HepG2 (cell line): ENCODE measurements around the gene NRN1L. TPM values are rescaled to one million over a fixed set of nuclear protein-coding genes. Genes with fewer than 3 reads are reported as not detected.

Experiments used
- AGO2 ChIP-seq: fragments of 200-400 bp; formaldehyde crosslinking; optimal IDR thresholded peaks from 2 replicates; pipeline ENCODE3; 2017; ENCODE audit warnings: mild to moderate bottlenecking, low read depth, low read length, moderate library complexity
- CREBL2 ChIP-seq: sonication (generic); formaldehyde crosslinking; IDR thresholded peaks from 2 replicates; pipeline ENCODE4 v1.8.1; 2023; ENCODE audit warnings: missing genetic modification reagents, mild to moderate bottlenecking, borderline replicate concordance
- EP300 ChIP-seq, 3 experiments: sonication (generic) in 1 of 3; formaldehyde crosslinking in 1 of 3; IDR thresholded peaks; 2 replicates each; pipeline versions ENCODE4 v1.5.1 to v1.6.1; 2011 to 2020; ENCODE audit warnings: low read depth in 2 of 3, low read length in 2 of 3, borderline replicate concordance in 1 of 3, improper control_type of control experiment in 1 of 3, mild to moderate bottlenecking in 1 of 3, missing genetic modification reagents in 1 of 3, moderate library complexity in 1 of 3
- FOXO1 ChIP-seq: sonication (generic); formaldehyde crosslinking; IDR thresholded peaks from 2 replicates; pipeline ENCODE4 v1.4.0; 2020; ENCODE audit warnings: missing genetic modification reagents
- HNF4G ChIP-seq, 2 experiments: sonication (generic) in 1 of 2; formaldehyde crosslinking in 1 of 2; IDR thresholded peaks; 2 replicates each; pipeline versions ENCODE4 v1.4.0 to v1.6.1; 2011 to 2020; ENCODE audit warnings: borderline replicate concordance in 2 of 2, low read depth in 2 of 2, mild to moderate bottlenecking in 2 of 2, low read length in 1 of 2, missing genetic modification reagents in 1 of 2, moderate library complexity in 1 of 2
- IRX3 ChIP-seq: sonication (generic); formaldehyde crosslinking; IDR thresholded peaks from 2 replicates; pipeline ENCODE4 v1.8.1; 2023; ENCODE audit warnings: mild to moderate bottlenecking, low read depth, missing genetic modification reagents, borderline replicate concordance
- MED8 ChIP-seq: sonication (generic); formaldehyde crosslinking; IDR thresholded peaks from 2 replicates; pipeline ENCODE4 v1.8.1; 2023; ENCODE audit warnings: mild to moderate bottlenecking, missing genetic modification reagents; ENCODE audit not compliant: insufficient replicate concordance
- MIER2 ChIP-seq: IDR thresholded peaks from 2 replicates; pipeline ENCODE4 v1.6.1; 2016; ENCODE audit warnings: missing biosample characterization, missing genetic modification reagents
- NR2F6 ChIP-seq, 2 experiments: IDR thresholded peaks; 2 replicates each; pipeline ENCODE4 v1.6.1; 2016; ENCODE audit warnings: antibody characterized with exemption in 1 of 2, mild to moderate bottlenecking in 1 of 2
- RFX5 ChIP-seq: IDR thresholded peaks from 2 replicates; pipeline ENCODE4 v1.6.1; 2011; ENCODE audit warnings: low read depth, low read length, improper control_type of control experiment
- SOX5 ChIP-seq: IDR thresholded peaks from 2 replicates; pipeline ENCODE4 v1.6.1; 2016; ENCODE audit warnings: borderline replicate concordance
- TMF1 ChIP-seq: sonication (generic); formaldehyde crosslinking; IDR thresholded peaks from 2 replicates; pipeline ENCODE4 v1.8.1; 2022; ENCODE audit warnings: low read depth, missing genetic modification reagents
- YY1 ChIP-seq: IDR thresholded peaks from 2 replicates; pipeline ENCODE4 v1.6.1; 2011; ENCODE audit warnings: low read length, low read depth, moderate library complexity, mild to moderate bottlenecking; ENCODE audit not compliant: insufficient read depth, insufficient replicate concordance
- ZFP36L1 ChIP-seq: sonication (generic); formaldehyde crosslinking; IDR thresholded peaks from 2 replicates; pipeline ENCODE4 v1.8.0; 2022; ENCODE audit warnings: mild to moderate bottlenecking, missing genetic modification reagents, moderate library complexity
- ZFYVE20 ChIP-seq: sonication (generic); formaldehyde crosslinking; IDR thresholded peaks from 2 replicates; pipeline ENCODE4 v1.8.0; 2023; ENCODE audit warnings: low read depth, mild to moderate bottlenecking, moderate library complexity, missing genetic modification reagents, borderline replicate concordance
- ZKSCAN5 ChIP-seq: sonication (generic); formaldehyde crosslinking; IDR thresholded peaks from 2 replicates; pipeline ENCODE4 v1.5.1; 2020; ENCODE audit warnings: mild to moderate bottlenecking, missing genetic modification reagents
- ZNF101 ChIP-seq: sonication (generic); formaldehyde crosslinking; IDR thresholded peaks from 2 replicates; pipeline ENCODE4 v1.4.0; 2020; ENCODE audit warnings: mild to moderate bottlenecking, low read depth, missing genetic modification reagents, borderline replicate concordance
- ZNF263 ChIP-seq: sonication (generic); formaldehyde crosslinking; IDR thresholded peaks from 2 replicates; pipeline ENCODE4 v1.4.0; 2020; ENCODE audit warnings: missing genetic modification reagents
- ZNF3 ChIP-seq: IDR thresholded peaks from 2 replicates; pipeline ENCODE4 v1.7.0; 2017; ENCODE audit warnings: inconsistent platforms
- ZNF670 ChIP-seq: sonication (generic); formaldehyde crosslinking; IDR thresholded peaks from 2 replicates; pipeline ENCODE4 v1.8.0; 2022; ENCODE audit warnings: mild to moderate bottlenecking, missing genetic modification reagents, borderline replicate concordance
- ZNF775 ChIP-seq: sonication (generic); formaldehyde crosslinking; IDR thresholded peaks from 2 replicates; pipeline ENCODE4 v1.4.0; 2020; ENCODE audit warnings: missing genetic modification reagents, mild to moderate bottlenecking, moderate library complexity, borderline replicate concordance
- polyA plus RNA-seq, 8 experiments: library from polyadenylated mRNA; depleted of rRNA in 3 of 8; stranded (reverse) in 7 of 8; unstranded in 1 of 8; fragments of >200 nt; fragmentation: Illumina TruSeq in 4 of 8; extraction: Trizol in 4 of 8; gene quantifications; 2 replicates each; pipeline versions ENCODE4 v1.2.1 to v1.2.3, GENCODE V29; 2011 to 2016; ENCODE audit warnings: low read depth in 4 of 8, missing spikeins in 1 of 8, mixed read lengths in 1 of 8; ENCODE audit not compliant: insufficient read depth in 1 of 8
- total RNA-seq, 5 experiments: library from RNA; depleted of rRNA; stranded (reverse); fragments of >200 nt; fragmentation: Illumina TruSeq; extraction: Trizol; gene quantifications; 2 replicates each; pipeline ENCODE4 v1.2.3, GENCODE V29; 2016; ENCODE audit warnings: low read depth in 1 of 5
- TF ChIP-seq, protein P1 (sequence below): sonication (generic); formaldehyde crosslinking; IDR thresholded peaks from 2 replicates; pipeline ENCODE4 v1.8.0; 2022; ENCODE audit warnings: missing genetic modification reagents, mild to moderate bottlenecking, inconsistent platforms, borderline replicate concordance
- TF ChIP-seq, protein P2 (sequence below): sonication (generic); formaldehyde crosslinking; IDR thresholded peaks from 2 replicates; pipeline ENCODE4 v1.4.0; 2020; ENCODE audit warnings: missing genetic modification reagents

NRN1L gene
- total and polyA plus RNA-seq, 2 of the 13 experiments (the other 11 are each of a cell fraction or from before 2014, with no cell fraction given) = 0.53 to 1.2 TPM

DNA sequence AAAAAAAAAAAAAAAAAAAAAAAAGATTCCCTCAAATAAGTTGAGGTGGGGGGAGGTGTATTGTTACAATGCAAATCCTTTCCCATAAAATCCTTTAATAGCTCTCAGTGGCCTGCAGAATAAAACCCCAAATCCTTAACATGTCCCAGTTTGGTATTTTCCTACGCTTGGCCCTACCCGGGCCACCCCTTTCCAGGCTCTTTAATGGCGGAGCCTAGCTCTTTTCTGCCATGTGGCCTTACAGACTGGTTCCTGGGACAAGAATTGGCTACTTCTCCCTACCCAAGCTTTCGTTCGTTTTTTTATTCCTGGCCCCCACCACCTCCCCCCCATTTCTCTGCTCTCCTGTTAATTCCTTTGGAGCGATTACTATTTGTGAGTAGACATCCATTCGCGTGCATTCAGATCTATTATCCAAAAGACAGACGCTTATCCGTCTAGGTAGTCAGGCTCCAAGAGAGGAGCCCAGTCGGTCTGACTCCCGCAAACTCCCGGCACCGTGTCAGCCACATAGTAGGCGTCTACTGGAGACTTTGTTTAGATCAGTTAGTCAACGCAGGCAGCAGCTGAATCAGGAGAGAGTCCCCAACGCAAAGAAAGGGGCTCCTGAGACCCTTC is 43.4 kb upstream of the NRN1L start (continued):
- TF ChIP-seq RFX5 (no peak), ZNF3 (CRISPR knock-in tag) (peak; percentile 15; the same call in 1 of the 2 replicates), HNF4G (IDR thresholded peaks at IDR 0.05; ENCODE audit: borderline replicate concordance, low read depth, low read length) (no peak), HNF4G (CRISPR knock-in tag; IDR thresholded peaks at IDR 0.05; ENCODE audit: borderline replicate concordance, low read depth) (no peak), ZNF775 (CRISPR knock-in tag) (no peak), TMF1 (CRISPR knock-in tag) (no peak), MED8 (CRISPR knock-in tag) (no peak), ZNF101 (no peak), ZFYVE20 (no peak), MIER2 (CRISPR knock-in tag) (no peak), IRX3 (CRISPR knock-in tag) (0 out of 2 replicates have a peak, but pooled peaks have one; percentile 35), FOXO1 (CRISPR knock-in tag) (no peak), AGO2 (no peak), ZFP36L1 (CRISPR knock-in tag) (no peak), ZNF263 (CRISPR knock-in tag) (no peak), ZKSCAN5 (CRISPR knock-in tag) (no peak), EP300 (IDR thresholded peaks at IDR 0.05; ENCODE audit: low read depth in 2 of 2, low read length in 2 of 2) (no peak), EP300 (CRISPR knock-in tag; IDR thresholded peaks at IDR 0.05; ENCODE audit: borderline replicate concordance) (no peak), YY1 (peak; percentile 15), ZNF670 (CRISPR knock-in tag) (0 out of 2 replicates have a peak, but pooled peaks have one; percentile 74), CREBL2 (CRISPR knock-in tag) (no peak), NR2F6 (IDR thresholded peaks at IDR 0.05) (no peak), NR2F6 (CRISPR knock-in tag; IDR thresholded peaks at IDR 0.05) (no peak), SOX5 (CRISPR knock-in tag) (no peak)
- TF ChIP-seq, protein P1, sequence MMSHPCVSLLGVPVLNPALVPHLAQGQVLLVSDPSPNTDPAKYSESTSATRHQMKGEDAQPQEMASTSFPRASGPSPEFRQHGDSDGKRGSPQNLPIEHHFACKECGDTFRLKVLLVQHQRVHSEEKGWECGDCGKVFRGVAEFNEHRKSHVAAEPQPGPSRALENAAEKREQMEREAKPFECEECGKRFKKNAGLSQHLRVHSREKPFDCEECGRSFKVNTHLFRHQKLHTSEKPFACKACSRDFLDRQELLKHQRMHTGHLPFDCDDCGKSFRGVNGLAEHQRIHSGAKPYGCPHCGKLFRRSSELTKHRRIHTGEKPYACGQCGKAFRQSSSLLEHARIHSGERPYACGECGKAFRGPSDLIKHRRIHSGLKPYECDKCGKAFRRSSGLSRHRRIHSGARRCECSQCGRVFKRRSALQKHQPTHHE (CRISPR knock-in tag) = 0 out of 2 replicates have a peak, but pooled peaks have one; percentile 1
- TF ChIP-seq, protein P2, sequence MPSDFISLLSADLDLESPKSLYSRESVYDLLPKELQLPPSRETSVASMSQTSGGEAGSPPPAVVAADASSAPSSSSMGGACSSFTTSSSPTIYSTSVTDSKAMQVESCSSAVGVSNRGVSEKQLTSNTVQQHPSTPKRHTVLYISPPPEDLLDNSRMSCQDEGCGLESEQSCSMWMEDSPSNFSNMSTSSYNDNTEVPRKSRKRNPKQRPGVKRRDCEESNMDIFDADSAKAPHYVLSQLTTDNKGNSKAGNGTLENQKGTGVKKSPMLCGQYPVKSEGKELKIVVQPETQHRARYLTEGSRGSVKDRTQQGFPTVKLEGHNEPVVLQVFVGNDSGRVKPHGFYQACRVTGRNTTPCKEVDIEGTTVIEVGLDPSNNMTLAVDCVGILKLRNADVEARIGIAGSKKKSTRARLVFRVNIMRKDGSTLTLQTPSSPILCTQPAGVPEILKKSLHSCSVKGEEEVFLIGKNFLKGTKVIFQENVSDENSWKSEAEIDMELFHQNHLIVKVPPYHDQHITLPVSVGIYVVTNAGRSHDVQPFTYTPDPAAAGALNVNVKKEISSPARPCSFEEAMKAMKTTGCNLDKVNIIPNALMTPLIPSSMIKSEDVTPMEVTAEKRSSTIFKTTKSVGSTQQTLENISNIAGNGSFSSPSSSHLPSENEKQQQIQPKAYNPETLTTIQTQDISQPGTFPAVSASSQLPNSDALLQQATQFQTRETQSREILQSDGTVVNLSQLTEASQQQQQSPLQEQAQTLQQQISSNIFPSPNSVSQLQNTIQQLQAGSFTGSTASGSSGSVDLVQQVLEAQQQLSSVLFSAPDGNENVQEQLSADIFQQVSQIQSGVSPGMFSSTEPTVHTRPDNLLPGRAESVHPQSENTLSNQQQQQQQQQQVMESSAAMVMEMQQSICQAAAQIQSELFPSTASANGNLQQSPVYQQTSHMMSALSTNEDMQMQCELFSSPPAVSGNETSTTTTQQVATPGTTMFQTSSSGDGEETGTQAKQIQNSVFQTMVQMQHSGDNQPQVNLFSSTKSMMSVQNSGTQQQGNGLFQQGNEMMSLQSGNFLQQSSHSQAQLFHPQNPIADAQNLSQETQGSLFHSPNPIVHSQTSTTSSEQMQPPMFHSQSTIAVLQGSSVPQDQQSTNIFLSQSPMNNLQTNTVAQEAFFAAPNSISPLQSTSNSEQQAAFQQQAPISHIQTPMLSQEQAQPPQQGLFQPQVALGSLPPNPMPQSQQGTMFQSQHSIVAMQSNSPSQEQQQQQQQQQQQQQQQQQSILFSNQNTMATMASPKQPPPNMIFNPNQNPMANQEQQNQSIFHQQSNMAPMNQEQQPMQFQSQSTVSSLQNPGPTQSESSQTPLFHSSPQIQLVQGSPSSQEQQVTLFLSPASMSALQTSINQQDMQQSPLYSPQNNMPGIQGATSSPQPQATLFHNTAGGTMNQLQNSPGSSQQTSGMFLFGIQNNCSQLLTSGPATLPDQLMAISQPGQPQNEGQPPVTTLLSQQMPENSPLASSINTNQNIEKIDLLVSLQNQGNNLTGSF (CRISPR knock-in tag) = no peak
